HEK293T (cell line): Measurements from ENCODE around the gene SLC25A42.

Experiments used
- ARNT ChIP-seq: fragments of 450-650 bp; IDR thresholded peaks from 2 replicates; pipeline ENCODE4 v1.6.1; 2017; ENCODE audit warnings: mild to moderate bottlenecking
- BHLHE40 ChIP-seq: fragments of 450-650 bp; IDR thresholded peaks from 2 replicates; pipeline ENCODE4 v1.6.1; 2016; ENCODE audit warnings: mild to moderate bottlenecking, moderate library complexity, borderline replicate concordance
- CTBP1 ChIP-seq: fragments of 450-650 bp; IDR thresholded peaks from 2 replicates; pipeline ENCODE4 v1.6.1; 2016; ENCODE audit warnings: borderline replicate concordance
- ELF4 ChIP-seq: fragments of 450-650 bp; IDR thresholded peaks from 2 replicates; pipeline ENCODE4 v1.6.1; 2017; ENCODE audit warnings: antibody characterized with exemption
- FOXA1 ChIP-seq: fragments of 450-650 bp; IDR thresholded peaks from 2 replicates; pipeline ENCODE4 v1.6.1; 2016; ENCODE audit warnings: mild to moderate bottlenecking
- FOXK2 ChIP-seq: fragments of 450-650 bp; IDR thresholded peaks from 2 replicates; pipeline ENCODE4 v1.6.1; 2016; ENCODE audit warnings: mild to moderate bottlenecking
- FOXM1 ChIP-seq: fragments of 450-650 bp; IDR thresholded peaks from 2 replicates; pipeline ENCODE4 v1.6.1; 2017; ENCODE audit warnings: mild to moderate bottlenecking, borderline replicate concordance
- LEF1 ChIP-seq: fragments of 450-650 bp; IDR thresholded peaks from 2 replicates; pipeline ENCODE4 v1.6.1; 2017; ENCODE audit warnings: mild to moderate bottlenecking, borderline replicate concordance
- NFRKB ChIP-seq: fragments of 450-650 bp; IDR thresholded peaks from 2 replicates; pipeline ENCODE4 v1.6.1; 2016; ENCODE audit warnings: mild to moderate bottlenecking, moderate library complexity
- PKNOX1 ChIP-seq: fragments of 450-650 bp; IDR thresholded peaks from 2 replicates; pipeline ENCODE4 v1.6.1; 2016
- SP1 ChIP-seq: fragments of 450-650 bp; IDR thresholded peaks from 2 replicates; pipeline ENCODE4 v1.6.1; 2017
- SUZ12 ChIP-seq: fragments of 450-650 bp; IDR thresholded peaks from 2 replicates; pipeline ENCODE4 v1.6.1; 2016; ENCODE audit warnings: mild to moderate bottlenecking
- TARDBP ChIP-seq: fragments of 450-650 bp; IDR thresholded peaks from 2 replicates; pipeline ENCODE4 v1.6.1; 2016
- ZNF384 ChIP-seq: fragments of 450-650 bp; IDR thresholded peaks from 2 replicates; pipeline ENCODE4 v1.6.1; 2016

- TF ChIP-seq SUZ12, result no peak
- TF ChIP-seq ELF4, result no peak
- no peak for TF ChIP-seq LEF1
- no peak for TF ChIP-seq FOXM1
- TF ChIP-seq FOXA1, result no peak
- TF ChIP-seq ARNT, result no peak
- no peak for TF ChIP-seq FOXK2
- TF ChIP-seq SP1, result no peak
- TF ChIP-seq ZNF384, result no peak
- TF ChIP-seq TARDBP, result no peak
- TF ChIP-seq BHLHE40, result no peak
- TF ChIP-seq NFRKB, result no peak
- TF ChIP-seq PKNOX1, result peak; percentile 100
- no peak for TF ChIP-seq CTBP1
Observed at GRCh38 chr19:19032420-19033175, 31.2 kb upstream of the SLC25A42 start.
